DND-41 (cell line): ENCODE data around the gene ACRV1.

Experiments
- ATAC-seq: fragments of 200-7000 bp; cut with Tn5 transposase; 3 replicates; pipeline ENCODE4 v1.9.1; 2021; ENCODE audit warnings: low read depth; ENCODE audit not compliant: insufficient read depth
- DNase-seq: peaks from one replicate; pipeline ENCODE4 v3.0.0-alpha.2; 2020
- H2AFZ ChIP-seq: 2 replicates; pipeline ENCODE4 v1.6.0; 2012; ENCODE audit warnings: low read depth, low read length
- H3K27ac ChIP-seq: 2 replicates; pipeline ENCODE4 v1.5.1; 2012; ENCODE audit warnings: low read length, inconsistent platforms
- H3K27me3 ChIP-seq: fragments of 200-600 bp; sonication (generic); 2 replicates; pipeline ENCODE4 v1.6.0; 2012; ENCODE audit warnings: low read length, mild to moderate bottlenecking, inconsistent platforms; ENCODE audit not compliant: insufficient read depth, poor library complexity
- H3K36me3 ChIP-seq: 2 replicates; pipeline ENCODE4 v1.5.1; 2012; ENCODE audit warnings: low read length, inconsistent platforms; ENCODE audit not compliant: insufficient read depth
- H3K4me1 ChIP-seq: 2 replicates; pipeline ENCODE4 v1.5.1; 2012; ENCODE audit warnings: mild to moderate bottlenecking, low read length; ENCODE audit not compliant: insufficient read depth
- H3K4me2 ChIP-seq: 2 replicates; pipeline ENCODE4 v1.6.0; 2012; ENCODE audit warnings: mild to moderate bottlenecking, moderate library complexity, low read length, inconsistent platforms; ENCODE audit not compliant: insufficient read depth
- H3K4me3 ChIP-seq, 2 experiments: fragments of 200-600 bp in 1 of 2; shearing (Covaris generic) in 1 of 2; 2 replicates each; pipeline ENCODE4 v1.5.1; 2012 to 2016; ENCODE audit warnings: inconsistent platforms in 2 of 2, low read length in 2 of 2, mild to moderate bottlenecking in 2 of 2, low read depth in 1 of 2, moderate library complexity in 1 of 2
- H3K79me2 ChIP-seq: 2 replicates; pipeline ENCODE4 v1.6.0; 2012; ENCODE audit warnings: low read length, inconsistent platforms; ENCODE audit not compliant: insufficient read depth
- H3K9ac ChIP-seq: 2 replicates; pipeline ENCODE4 v1.6.0; 2012; ENCODE audit warnings: low read depth, mild to moderate bottlenecking, inconsistent platforms, low read length, moderate library complexity
- H3K9me3 ChIP-seq: 2 replicates; pipeline ENCODE4 v1.5.1; 2012; ENCODE audit warnings: low read length, moderate library complexity, mild to moderate bottlenecking, inconsistent platforms; ENCODE audit not compliant: insufficient read depth, severe bottlenecking
- H4K20me1 ChIP-seq: 2 replicates; pipeline ENCODE4 v1.6.0; 2012; ENCODE audit warnings: low read length; ENCODE audit not compliant: insufficient read depth
- CTCF ChIP-seq: IDR thresholded peaks from 2 replicates; pipeline ENCODE4 v1.5.1; 2012; ENCODE audit warnings: borderline replicate concordance, low read length, moderate library complexity, mild to moderate bottlenecking; ENCODE audit not compliant: poor library complexity, severe bottlenecking; ENCODE audit errors: extremely low read depth
- EZH2 ChIP-seq: IDR thresholded peaks from 3 replicates; pipeline ENCODE4 v1.6.1; 2012; ENCODE audit warnings: borderline replicate concordance, low read depth, mild to moderate bottlenecking, moderate library complexity, low read length, inconsistent platforms; ENCODE audit not compliant: severe bottlenecking

ACRV1 gene

GRCh38 chr11:125663910-125664309, 16.7 kb downstream of the ACRV1 start:
- Histone ChIP-seq H3K9me3 (no peaks in the 10 kb centered on the region), H3K27me3 (no peaks in the 10 kb centered on the region), H4K20me1 (peaks cover 12% of the 10 kb centered on the region; the same call in 1 of the 2 replicates), H3K79me2 (peaks cover 68% of the 10 kb centered on the region), H3K36me3 (peaks cover 83% of the 10 kb centered on the region), H3K4me1 (no peaks in the 10 kb centered on the region), H3K27ac (no peak overlapping the region), H3K4me2 (no peak overlapping the region), H3K9ac (no peak overlapping the region), H3K4me3 (no peak overlapping the region), H2AFZ (no peak overlapping the region)
- TF ChIP-seq CTCF (no peak), EZH2 (no peak)
- ATAC-seq (peak; percentile 37; the same call in 2 of the 3 replicates), DNase-seq (no peak)

- no peaks in the 10 kb centered on the region for H3K27me3 ChIP-seq
- H4K20me1 ChIP-seq, result peaks cover 12% of the 10 kb centered on the region; the same call in 1 of the 2 replicates
- peaks cover 69% of the 10 kb centered on the region for H3K79me2 ChIP-seq
- ATAC-seq, result no peak
- H3K27ac ChIP-seq, result no peak overlapping the region
- no peaks in the 10 kb centered on the region for H3K4me1 ChIP-seq
- no peak for DNase-seq
- no peak overlapping the region for H2AFZ ChIP-seq
- H3K9ac ChIP-seq, result no peak overlapping the region
- no peak overlapping the region for H3K4me2 ChIP-seq
- H3K36me3 ChIP-seq, result peaks cover 90% of the 10 kb centered on the region
- H3K4me3 ChIP-seq, result no peak overlapping the region
- TF ChIP-seq EZH2 (no peak), CTCF (no peak)
- H3K9me3 ChIP-seq, result no peaks in the 10 kb centered on the region
Observed at GRCh38 chr11:125662689-125663088, 18.0 kb downstream of the ACRV1 start.

- H3K27ac ChIP-seq, result no peak overlapping the region
- ATAC-seq (peak; percentile 80; the same call in 2 of the 3 replicates), DNase-seq (no peak)
- peaks cover 93% of the 10 kb centered on the region for H3K36me3 ChIP-seq
- 0 out of 2 replicates have a peak, but pooled peaks cover 3% of the 10 kb centered on the region for H3K4me1 ChIP-seq
- H3K4me3 ChIP-seq, result no peak overlapping the region
- no peaks in the 10 kb centered on the region for H3K9me3 ChIP-seq
- no peak overlapping the region for H2AFZ ChIP-seq
- peaks cover 28% of the 10 kb centered on the region for H4K20me1 ChIP-seq
- H3K79me2 ChIP-seq, result peaks cover 87% of the 10 kb centered on the region
- no peak overlapping the region for H3K4me2 ChIP-seq
- no peaks in the 10 kb centered on the region for H3K27me3 ChIP-seq
- no peak overlapping the region for H3K9ac ChIP-seq
- no peak for TF ChIP-seq EZH2
- no peak for TF ChIP-seq CTCF
Observed at GRCh38 chr11:125649465-125650166, 31.0 kb downstream of the ACRV1 start.
